Heart right ventricle (tissue), 16 donors: ENCODE results near the gene TTLL12. TPM values are rescaled to one million over a fixed set of nuclear protein-coding genes. Genes with fewer than 3 reads are reported as not detected.

Source experiments
- ATAC-seq, 8 donors: fragments of 200-7000 bp; cut with Tn5 transposase; one replicate each; pipeline ENCODE4 v1.9.1; 2020; ENCODE audit warnings: mild to moderate bottlenecking in 8 of 8, moderate library complexity in 8 of 8, moderate number of reproducible peaks in 1 of 8
- DNase-seq, 2 donors: peaks; one replicate each; pipeline ENCODE4 v3.0.0-alpha.2; 2020
- H3K27ac ChIP-seq, 10 donors: fragments of 200-600 bp; sonication (generic) in 2 of 10; one replicate each; pipeline versions ENCODE4 v1.5.0 to v1.8.0; 2020 to 2022; ENCODE audit warnings: mild to moderate bottlenecking in 3 of 10
- H3K27me3 ChIP-seq, 7 donors: fragments of 200-600 bp; one replicate each; pipeline ENCODE4 v1.8.0; 2021 to 2022; ENCODE audit warnings: mild to moderate bottlenecking in 2 of 7
- H3K36me3 ChIP-seq, 9 donors: fragments of 200-600 bp; sonication (generic) in 1 of 9; one replicate each; pipeline versions ENCODE4 v1.5.0 to v1.8.0; 2020 to 2022; ENCODE audit warnings: mild to moderate bottlenecking in 2 of 9
- H3K4me1 ChIP-seq, 9 donors: fragments of 200-600 bp; sonication (generic) in 1 of 9; one replicate each; pipeline versions ENCODE4 v1.5.0 to v1.8.0; 2020 to 2022; ENCODE audit warnings: mild to moderate bottlenecking in 4 of 9
- H3K4me3 ChIP-seq, 10 donors: fragments of 200-600 bp; sonication (generic) in 2 of 10; one replicate each; pipeline versions ENCODE4 v1.5.0 to v1.8.0; 2020 to 2022; ENCODE audit warnings: mild to moderate bottlenecking in 7 of 10, moderate library complexity in 2 of 10
- H3K9me3 ChIP-seq, 11 donors: fragments of 200-600 bp in 10 of 11; sonication (generic) in 2 of 11; one replicate each; pipeline versions ENCODE4 v1.5.0 to v1.8.0; 2013 to 2022; ENCODE audit warnings: mild to moderate bottlenecking in 2 of 11, control low read depth in 1 of 11, moderate library complexity in 1 of 11
- WGBS, 2 donors: extraction: QIAGEN DNeasy Blood & Tissue Kit; methylation state at CpG; one replicate each; pipeline ENCODE4 v1.1.7; 2013; ENCODE audit warnings: inconsistent platforms in 1 of 2; 5-methylcytosine and 5-hydroxymethylcytosine counted together
- intact Hi-C, 10 donors: fragments of 100-400 bp; cut with DNase I; formaldehyde crosslinking; loops; one replicate each; pipeline versions ENCODE4 v1.11.1 to v1.14.2; 2022
- polyA plus RNA-seq, 2 donors: library from polyadenylated mRNA; stranded (reverse); fragments of 200-250 nt; gene quantifications; one replicate each; pipeline ENCODE4 v1.2.3, GENCODE V29; 2013
- total RNA-seq, 10 donors: library from RNA; stranded (reverse); fragmentation: NEBNext Ultra II Directional in 3 of 10; extraction: Animal tissue kit (Norgen Biotek cat#: 25700) in 3 of 10; gene quantifications; one replicate each; pipeline versions ENCODE4 v1.2.1 to v1.2.4, GENCODE V29; 2021 to 2023
- TF ChIP-seq, protein P1 (sequence below), 9 donors: fragments of 200-600 bp; sonication (generic) in 2 of 9; IDR thresholded peaks; one replicate each; pipeline versions ENCODE4 v1.5.0 to v1.8.0; 2021 to 2022; ENCODE audit warnings: antibody characterized with exemption in 9 of 9, mild to moderate bottlenecking in 5 of 9, moderate library complexity in 1 of 9
- donor health status: Arrhythmogenic right ventricular cardiomyopathy.
- donor health status: ischemic (EF 13 %, LVEDD 7.1; RV severe dilation, severe dysfunction).
- donor health status: healthy with polysubstance abuse.
- donor health status: DM: no; HTN: yes; CAD: no.
- donor health status: DM: no; HTN: no; CAD: no.
- donor health status: ischemic (EF 25% LVEDD 6.9; RV normal size, moderate dysfunction).
- donor health status: ischemic (EF 25% LVEDD 5.7; RV mildly dilated, moderate dysfunction).
- donor health status: healthy.
- donor health status: DM: yes; HTN: yes; CAD: no.
- donor health status: Ischemic cardiomyopathy.
- donor health status: ischemic (EF 35%, LVEDD 5.7; RV mildly dilated, moderate dysfunction).
- donor health status: nonischemic (EF 11% LVEDD 7.7; RV severe dilation, severe dysfunction).
- donor health status: DM: yes; HTN: yes; CAD: no.
- donor health status: PGD.
- donor health status: ischemic (EF 29% LVEDD 5.4; RV normal size, mild dysfunction).
- donor health status: nonischemic (EF 23%, LVEDD 6.1; RV moderate dilation, normal function).

The TTLL12 gene
- total and polyA plus RNA-seq, 12 donors: 8.0 to 18.9 (median 9.6) TPM

GRCh38 chr22:43205261-43205691 is 18.3 kb upstream of the TTLL12 start:
- H3K4me1 ChIP-seq: peaks cover 0 to 7% (median 3%) of the 10 kb centered on the region in 9 donors
- H3K27ac ChIP-seq: no peak overlapping the region
- WGBS, 2 donors: 87 to 92% methylated on average over 9 of the region's 9 CpGs
- H3K9me3 ChIP-seq: no peaks in the 10 kb centered on the region
- no peaks in the 10 kb centered on the region for H3K36me3 ChIP-seq
- TF ChIP-seq, protein P1, sequence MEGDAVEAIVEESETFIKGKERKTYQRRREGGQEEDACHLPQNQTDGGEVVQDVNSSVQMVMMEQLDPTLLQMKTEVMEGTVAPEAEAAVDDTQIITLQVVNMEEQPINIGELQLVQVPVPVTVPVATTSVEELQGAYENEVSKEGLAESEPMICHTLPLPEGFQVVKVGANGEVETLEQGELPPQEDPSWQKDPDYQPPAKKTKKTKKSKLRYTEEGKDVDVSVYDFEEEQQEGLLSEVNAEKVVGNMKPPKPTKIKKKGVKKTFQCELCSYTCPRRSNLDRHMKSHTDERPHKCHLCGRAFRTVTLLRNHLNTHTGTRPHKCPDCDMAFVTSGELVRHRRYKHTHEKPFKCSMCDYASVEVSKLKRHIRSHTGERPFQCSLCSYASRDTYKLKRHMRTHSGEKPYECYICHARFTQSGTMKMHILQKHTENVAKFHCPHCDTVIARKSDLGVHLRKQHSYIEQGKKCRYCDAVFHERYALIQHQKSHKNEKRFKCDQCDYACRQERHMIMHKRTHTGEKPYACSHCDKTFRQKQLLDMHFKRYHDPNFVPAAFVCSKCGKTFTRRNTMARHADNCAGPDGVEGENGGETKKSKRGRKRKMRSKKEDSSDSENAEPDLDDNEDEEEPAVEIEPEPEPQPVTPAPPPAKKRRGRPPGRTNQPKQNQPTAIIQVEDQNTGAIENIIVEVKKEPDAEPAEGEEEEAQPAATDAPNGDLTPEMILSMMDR (IDR thresholded peaks at IDR 0.05): no peak
- H3K27me3 ChIP-seq: no peaks in the 10 kb centered on the region
- intact Hi-C loops: no loop called here
- no peak for ATAC-seq
- no peak overlapping the region for H3K4me3 ChIP-seq
- DNase-seq: no peak

DNA sequence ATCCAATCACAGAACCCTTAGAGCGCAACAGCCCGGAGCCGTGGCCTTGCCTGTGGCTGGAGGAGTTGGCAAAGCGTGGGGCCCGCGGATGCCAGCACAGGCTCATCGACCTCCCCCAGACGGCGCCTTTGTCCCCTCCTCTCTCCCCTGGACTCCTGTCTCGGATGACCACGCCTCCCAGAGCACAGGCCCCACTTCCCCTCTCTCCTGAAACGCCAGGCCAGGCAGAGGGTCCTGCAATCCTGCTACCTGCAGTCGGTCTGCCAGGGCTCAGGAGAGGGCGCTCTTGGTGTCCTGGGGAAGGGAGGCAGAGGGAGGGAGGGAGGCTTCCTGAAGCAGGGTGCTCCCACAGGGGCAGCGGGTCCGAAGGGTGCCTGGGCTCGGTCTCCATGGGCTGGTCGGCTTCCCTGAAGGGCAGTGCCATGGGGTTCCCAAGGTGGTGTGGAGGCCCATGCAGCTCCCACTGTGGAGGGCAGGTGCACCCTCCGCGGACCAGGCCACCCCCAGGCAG is 16.6 kb upstream of the TTLL12 start:
- DNase-seq (no peak), ATAC-seq (no peak)
- Histone ChIP-seq H3K27ac (no peak overlapping the region), H3K36me3 (no peaks in the 10 kb centered on the region), H3K9me3 (no peaks in the 10 kb centered on the region), H3K4me1 (peaks cover 0 to 7% (median 3%) of the 10 kb centered on the region in 9 donors), H3K4me3 (no peak overlapping the region), H3K27me3 (peaks cover 0 to 7% (median 0%) of the 10 kb centered on the region in 7 donors)
- WGBS, 2 donors: 66 to 69% methylated on average over 18 to 20 of the region's 20 CpGs
- TF ChIP-seq, protein P1 (IDR thresholded peaks at IDR 0.05): no peak
- intact Hi-C loops: no loop called here

- TF ChIP-seq, protein P1 (IDR thresholded peaks at IDR 0.05): no peak
Observed at GRCh38 chr22:43202756-43203410, 15.9 kb upstream of the TTLL12 start.

DNA sequence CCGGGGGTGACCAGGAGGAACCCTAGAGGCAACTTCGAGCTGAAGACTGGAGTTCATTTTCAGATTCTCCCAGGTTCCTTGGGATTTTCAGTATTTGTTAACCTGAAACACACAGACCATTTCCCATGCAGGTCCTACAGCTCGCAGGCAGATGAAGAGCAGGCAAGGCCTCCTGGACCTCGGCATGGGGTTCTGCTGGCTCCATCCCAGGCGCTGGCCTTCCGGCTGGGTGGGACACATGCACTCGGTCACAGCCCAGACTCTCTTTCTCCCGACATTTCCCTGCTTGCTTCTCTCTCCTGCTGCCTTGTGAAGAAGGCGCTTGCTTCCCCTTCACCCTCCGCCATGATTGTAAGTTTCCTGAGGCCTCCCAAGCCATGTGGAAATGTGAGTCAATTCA is 15.4 kb upstream of the TTLL12 start:
- Histone ChIP-seq H3K4me1 (peaks cover 0 to 7% (median 3%) of the 10 kb centered on the region in 9 donors), H3K27ac (no peak overlapping the region), H3K36me3 (no peaks in the 10 kb centered on the region), H3K27me3 (peaks cover 0 to 7% (median 0%) of the 10 kb centered on the region in 7 donors), H3K4me3 (no peak overlapping the region), H3K9me3 (no peaks in the 10 kb centered on the region)
- 92 to 93% methylated on average over 10 of the region's 10 CpGs for WGBS, 2 donors
- TF ChIP-seq, protein P1 (IDR thresholded peaks at IDR 0.05): no peak
- ATAC-seq: no peak
- no peak for DNase-seq
- intact Hi-C loops: no loop called here

More at GRCh38 chr22:43202756-43203410, 15.9 kb upstream of the TTLL12 start:
- Histone ChIP-seq H3K27ac (no peak overlapping the region), H3K9me3 (no peaks in the 10 kb centered on the region), H3K4me3 (no peak overlapping the region), H3K36me3 (no peaks in the 10 kb centered on the region), H3K27me3 (peaks cover 0 to 7% (median 0%) of the 10 kb centered on the region in 7 donors), H3K4me1 (peaks cover 0 to 7% (median 3%) of the 10 kb centered on the region in 9 donors)
- intact Hi-C loops: no loop called here
- no peak for DNase-seq
- 81 to 82% methylated on average over 13 of the region's 13 CpGs for WGBS, 2 donors
- no peak for ATAC-seq
